ENCODE results near the gene ITGB7.

- TF ChIP-seq CTCF (IDR thresholded peaks at IDR 0.05) (no peak), POLR2A (IDR thresholded peaks at IDR 0.05) (peak in 1 of 2 donors; percentile 26)
These were observed 14.4 kb upstream of the ITGB7 start for GRCh38 chr12:53221203-53222080.

Measured in lower leg skin (tissue), 3 donors.